ENCODE measurements around the gene ACSL4.
A peak's percentile ranks its signal among the peaks of the same experiment; 100 is the strongest.

The ACSL4 gene

GRCh38 chrX:109635146-109635545 is 97.9 kb downstream of the ACSL4 start:
- Histone ChIP-seq H3K36me3 (no peaks in the 10 kb centered on the region), H3K4me3 (no peak overlapping the region), H3K27ac (no peak overlapping the region), H3K9me3 (no peaks in the 10 kb centered on the region), H3K4me1 (no peaks in the 10 kb centered on the region), H3K27me3 (no peaks in the 10 kb centered on the region)
- TF ChIP-seq, protein P1, sequence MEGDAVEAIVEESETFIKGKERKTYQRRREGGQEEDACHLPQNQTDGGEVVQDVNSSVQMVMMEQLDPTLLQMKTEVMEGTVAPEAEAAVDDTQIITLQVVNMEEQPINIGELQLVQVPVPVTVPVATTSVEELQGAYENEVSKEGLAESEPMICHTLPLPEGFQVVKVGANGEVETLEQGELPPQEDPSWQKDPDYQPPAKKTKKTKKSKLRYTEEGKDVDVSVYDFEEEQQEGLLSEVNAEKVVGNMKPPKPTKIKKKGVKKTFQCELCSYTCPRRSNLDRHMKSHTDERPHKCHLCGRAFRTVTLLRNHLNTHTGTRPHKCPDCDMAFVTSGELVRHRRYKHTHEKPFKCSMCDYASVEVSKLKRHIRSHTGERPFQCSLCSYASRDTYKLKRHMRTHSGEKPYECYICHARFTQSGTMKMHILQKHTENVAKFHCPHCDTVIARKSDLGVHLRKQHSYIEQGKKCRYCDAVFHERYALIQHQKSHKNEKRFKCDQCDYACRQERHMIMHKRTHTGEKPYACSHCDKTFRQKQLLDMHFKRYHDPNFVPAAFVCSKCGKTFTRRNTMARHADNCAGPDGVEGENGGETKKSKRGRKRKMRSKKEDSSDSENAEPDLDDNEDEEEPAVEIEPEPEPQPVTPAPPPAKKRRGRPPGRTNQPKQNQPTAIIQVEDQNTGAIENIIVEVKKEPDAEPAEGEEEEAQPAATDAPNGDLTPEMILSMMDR (IDR thresholded peaks at IDR 0.05) = peak in 1 of 2 experiments; percentile 16
- intact Hi-C loops (cut with DNase I; ENCODE audit: low total_unique reads) = no loop called here
- DNase-seq = no peak

- no peaks in the 10 kb centered on the region for H3K27me3 ChIP-seq
- intact Hi-C loops (cut with DNase I; ENCODE audit: low total_unique reads) = no loop called here
- no peaks in the 10 kb centered on the region for H3K4me1 ChIP-seq
- no peaks in the 10 kb centered on the region for H3K9me3 ChIP-seq
- H3K27ac ChIP-seq = no peak overlapping the region
- H3K36me3 ChIP-seq = no peaks in the 10 kb centered on the region
- TF ChIP-seq, protein P1 (IDR thresholded peaks at IDR 0.05) = peak; percentile 8 to 19
- no peak for DNase-seq
- no peak overlapping the region for H3K4me3 ChIP-seq
These were observed 100.1 kb downstream of the ACSL4 start for GRCh38 chrX:109632906-109633504.

GRCh38 chrX:109629310-109629709 is 103.7 kb downstream of the ACSL4 start:
- Histone ChIP-seq H3K27me3 (no peaks in the 10 kb centered on the region), H3K9me3 (no peaks in the 10 kb centered on the region), H3K36me3 (no peaks in the 10 kb centered on the region), H3K4me3 (no peak overlapping the region), H3K4me1 (peaks cover 0 to 6% (median 0%) of the 10 kb centered on the region in 4 donors), H3K27ac (no peak overlapping the region)
- no peak for DNase-seq
- TF ChIP-seq, protein P1 (IDR thresholded peaks at IDR 0.05) = no peak
- intact Hi-C loops (cut with DNase I; ENCODE audit: low total_unique reads) = no loop called here

GRCh38 chrX:109626637-109627036 is 106.4 kb downstream of the ACSL4 start:
- H3K27ac ChIP-seq = no peak overlapping the region
- no peaks in the 10 kb centered on the region for H3K27me3 ChIP-seq
- TF ChIP-seq, protein P1 (IDR thresholded peaks at IDR 0.05) = no peak
- H3K36me3 ChIP-seq = no peaks in the 10 kb centered on the region
- H3K4me3 ChIP-seq = no peak overlapping the region
- intact Hi-C loops (cut with DNase I; ENCODE audit: low total_unique reads) = no loop called here
- H3K9me3 ChIP-seq = no peaks in the 10 kb centered on the region
- H3K4me1 ChIP-seq = peaks cover 0 to 6% (median 0%) of the 10 kb centered on the region in 4 donors
- no peak for DNase-seq

- no peaks in the 10 kb centered on the region for H3K36me3 ChIP-seq
- intact Hi-C loops (cut with DNase I; ENCODE audit: low total_unique reads) = no loop called here
- no peak within 1 kb of the TSS for H3K27ac ChIP-seq
- peak within 1 kb of the TSS; percentile 29 to 43 for H3K4me3 ChIP-seq
- H3K27me3 ChIP-seq = no peaks in the 10 kb centered on the region
- TF ChIP-seq, protein P1 (IDR thresholded peaks at IDR 0.05) = no peak
- H3K4me1 ChIP-seq = peaks cover 0 to 6% (median 0%) of the 10 kb centered on the region in 4 donors
- DNase-seq = no peak
- no peaks in the 10 kb centered on the region for H3K9me3 ChIP-seq
These were observed 108.1 kb downstream of the ACSL4 start, which contains the start of gene KCNE5 for GRCh38 chrX:109624641-109625616. Gene KCNE5, minus strand, starts transcription at chrX:109625172. Its CDS starts 152 bp downstream, at chrX:109625020.

Data from tibial artery (tissue), 4 donors.